Endothelial cell of umbilical vein (primary cell): ENCODE measurements around the gene PPFIBP1. TPM values are rescaled to one million over a fixed set of nuclear protein-coding genes. Genes with fewer than 3 reads are reported as not detected.

Experiments used
- BruUV-seq: library from RNA; stranded (reverse); fragments of 400-500 nt; replicated peaks from 2 replicates; lab custom pipeline; 2021; lab: Mats Ljungman, UMichigan
- CTCF ChIA-PET: fragments of 300-600, 350-600 bp; sonication (Branson Sonifier 250); formaldehyde crosslinking; loops from one replicate; lab custom pipeline; 2021; ENCODE audit warnings: antibody characterized with exemption, inconsistent platforms; lab: Charles Lee
- POLR2A ChIA-PET: fragments of 300-600, 350-600 bp; sonication (Branson Sonifier 250); formaldehyde crosslinking; loops from one replicate; lab custom pipeline; 2021; ENCODE audit warnings: antibody characterized with exemption, inconsistent platforms; lab: Charles Lee
- DNase-seq: peaks from one replicate; pipeline ENCODE4 v3.0.0-alpha.2; 2011; ENCODE audit warnings: low read depth, low spot score
- FAIRE-seq: peaks from 2 replicates; lab custom pipeline; 2011; peaks lifted over from hg19 to GRCh38; lab: Jason Lieb, UNC
- H2AFZ ChIP-seq: 2 replicates; pipeline ENCODE4 v1.6.0; 2012; ENCODE audit warnings: low read depth, low read length, control low read depth, inconsistent platforms
- H3K27ac ChIP-seq: 2 replicates; pipeline ENCODE4 v1.5.1; 2011; ENCODE audit warnings: low read depth, mild to moderate bottlenecking, control low read depth, low read length, moderate library complexity; ENCODE audit not compliant: insufficient read depth
- H3K27me3 ChIP-seq, 2 experiments: 2 replicates each; pipeline versions ENCODE4 v1.6.0 to v1.6.1; 2011; ENCODE audit warnings: low read length in 2 of 2, mixed read lengths in 1 of 2; ENCODE audit not compliant: control insufficient read depth in 2 of 2, insufficient read depth in 2 of 2
- H3K36me3 ChIP-seq, 2 experiments: 2 replicates in 1 of 2; 3 replicates in 1 of 2; pipeline ENCODE4 v1.5.1; 2011; ENCODE audit warnings: low read length in 2 of 2, mild to moderate bottlenecking in 1 of 2, moderate library complexity in 1 of 2; ENCODE audit not compliant: control insufficient read depth in 2 of 2, insufficient read depth in 2 of 2; ENCODE audit errors: extremely low read depth in 1 of 2
- H3K4me1 ChIP-seq: 3 replicates; pipeline ENCODE4 v1.5.1; 2011; ENCODE audit warnings: mild to moderate bottlenecking, low read length; ENCODE audit not compliant: control insufficient read depth, insufficient read depth; ENCODE audit errors: extremely low read depth
- H3K4me2 ChIP-seq: 2 replicates; pipeline ENCODE4 v1.6.1; 2011; ENCODE audit warnings: low read length, control low read depth, mixed read lengths; ENCODE audit not compliant: insufficient read depth
- H3K4me3 ChIP-seq, 3 experiments: fragments of 200-600 bp in 1 of 3; sonication (generic), shearing (Covaris generic) in 1 of 3; replicated peaks in 1 of 3; 2 replicates each; pipeline ENCODE4 v1.5.1; 2011 to 2016; ENCODE audit warnings: control low read depth in 3 of 3, low read length in 3 of 3, mild to moderate bottlenecking in 2 of 3, inconsistent platforms in 1 of 3, low read depth in 1 of 3, moderate library complexity in 1 of 3; ENCODE audit not compliant: insufficient read depth in 1 of 3
- H3K79me2 ChIP-seq: 2 replicates; pipeline ENCODE4 v1.6.0; 2012; ENCODE audit warnings: low read length, inconsistent platforms; ENCODE audit not compliant: control insufficient read depth, insufficient read depth
- H3K9ac ChIP-seq: replicated peaks from 2 replicates; pipeline ENCODE3; 2011; ENCODE audit warnings: low read length, control low read depth; ENCODE audit not compliant: insufficient read depth; ENCODE audit errors: extremely low read depth
- H3K9me1 ChIP-seq: replicated peaks from 3 replicates; pipeline ENCODE4 v1.6.0; 2011; ENCODE audit warnings: mild to moderate bottlenecking, low read length; ENCODE audit not compliant: control insufficient read depth, insufficient read depth; ENCODE audit errors: extremely low read depth
- H3K9me3 ChIP-seq: replicated peaks from 2 replicates; pipeline ENCODE4 v1.5.1; 2012; ENCODE audit warnings: low read length, inconsistent platforms; ENCODE audit not compliant: control insufficient read depth, insufficient read depth
- H4K20me1 ChIP-seq: replicated peaks from 2 replicates; pipeline ENCODE3; 2011; ENCODE audit warnings: mild to moderate bottlenecking, low read length; ENCODE audit not compliant: control insufficient read depth, insufficient read depth; ENCODE audit errors: extremely low read depth
- EZH2 ChIP-seq: IDR thresholded peaks from 2 replicates; pipeline ENCODE4 v1.6.1; 2012; ENCODE audit warnings: borderline replicate concordance, low read depth, mild to moderate bottlenecking, moderate library complexity, low read length, inconsistent platforms; ENCODE audit not compliant: severe bottlenecking
- FOS ChIP-seq: IDR thresholded peaks from 2 replicates; pipeline ENCODE4 v1.6.1; 2011; ENCODE audit warnings: mild to moderate bottlenecking, low read length, moderate library complexity, borderline replicate concordance; ENCODE audit not compliant: insufficient read depth
- JUN ChIP-seq: IDR thresholded peaks from 2 replicates; pipeline ENCODE4 v1.6.1; 2011; ENCODE audit warnings: borderline replicate concordance, low read depth; ENCODE audit not compliant: insufficient read length, insufficient read depth
- MAX ChIP-seq: IDR thresholded peaks from 2 replicates; pipeline ENCODE4 v1.6.1; 2011; ENCODE audit not compliant: insufficient read depth, insufficient read length
- MYC ChIP-seq: IDR thresholded peaks from one replicate; pipeline ENCODE4 v1.6.1; 2011; ENCODE audit warnings: mild to moderate bottlenecking, low read depth, low read length
- POLR2AphosphoS5 ChIP-seq: IDR thresholded peaks from 2 replicates; pipeline ENCODE4 v1.6.1; 2012; ENCODE audit warnings: low read depth, mild to moderate bottlenecking, control low read depth, low read length, moderate library complexity; ENCODE audit not compliant: insufficient read depth
- dilution Hi-C: fragments of 300-500 bp; cut with MboI; formaldehyde crosslinking; loops from one replicate; pipeline ENCODE4 v1.15.0; 2019; ENCODE audit warnings: low sequenced_read_pairs; ENCODE audit not compliant: extremely low pct_ligation_motif_present
- intact Hi-C: fragments of 100-400 bp; cut with micrococcal nuclease; formaldehyde crosslinking; loops from one replicate; pipeline ENCODE4 v1.10.0; 2022
- polyA plus RNA-seq, 4 experiments: library from polyadenylated mRNA; depleted of rRNA in 3 of 4; stranded (reverse) in 3 of 4; unstranded in 1 of 4; fragments of >200 nt; gene quantifications; 2 replicates each; pipeline versions ENCODE4 v1.2.1 to v1.2.3, GENCODE V29; 2011 to 2012; ENCODE audit warnings: missing spikeins in 1 of 4
- total RNA-seq: library from RNA; stranded (reverse); gene quantifications from 2 replicates; pipeline ENCODE4 v1.2.3, GENCODE V29; 2021
- TF ChIP-seq, protein P1 (sequence below), 2 donors: IDR thresholded peaks; 1 replicate in 1 of 2; 2 replicates in 1 of 2; pipeline ENCODE4 v1.5.1; 2011; ENCODE audit warnings: low read length in 2 of 2, mild to moderate bottlenecking in 2 of 2, moderate library complexity in 2 of 2, control low read depth in 1 of 2, inconsistent platforms in 1 of 2, low read depth in 1 of 2; ENCODE audit not compliant: insufficient read depth in 1 of 2; ENCODE audit errors: extremely low read depth in 1 of 2

Gene PPFIBP1
- total and polyA plus RNA-seq, 2 donors (not counting 3 experiments of a cell fraction or from before 2014, with no cell fraction given), result 45.5 to 154 TPM

DNA sequence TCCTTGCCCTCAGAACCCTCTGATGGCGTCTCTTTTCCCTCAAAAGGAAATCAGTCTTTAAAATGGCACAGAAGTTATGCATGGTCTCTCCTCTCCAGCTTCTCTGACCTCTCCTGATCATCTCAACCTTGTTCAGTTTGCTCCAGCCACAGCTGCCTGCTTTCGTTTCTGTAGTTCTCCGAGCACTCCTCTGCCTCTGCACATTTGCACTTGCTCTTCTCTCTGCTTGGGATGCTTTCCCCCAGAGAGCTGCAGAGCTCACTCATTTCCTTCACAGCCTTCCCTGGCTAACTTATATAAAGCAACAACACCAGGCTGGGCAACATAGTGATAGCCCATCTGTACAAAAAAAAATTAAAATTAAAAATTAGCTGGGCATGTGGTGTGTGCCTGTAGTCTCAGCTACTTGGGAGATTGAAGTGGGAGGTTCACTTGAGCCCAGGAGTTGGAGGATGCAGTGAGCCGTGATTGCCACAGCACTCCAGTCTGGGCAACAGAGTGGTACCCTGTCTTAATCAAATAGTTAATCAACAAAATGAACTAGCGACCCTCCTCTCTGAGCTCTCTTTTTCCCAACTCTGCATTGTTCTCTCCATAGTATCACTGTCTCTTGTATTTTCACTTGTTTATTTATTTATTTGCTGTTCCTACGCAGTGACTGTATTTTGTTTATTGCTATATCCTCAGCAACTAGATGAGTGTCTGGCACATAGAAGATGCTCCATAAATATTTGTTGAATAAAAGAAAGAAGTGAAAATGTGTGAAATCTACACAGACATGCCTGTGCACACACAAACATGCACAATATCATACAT, 37.7 kb downstream of the PPFIBP1 start:
- no peaks in the 10 kb centered on the region for H4K20me1 ChIP-seq
- H3K27ac ChIP-seq, result no peak overlapping the region
- intact Hi-C loops, result no loop called here
- CTCF ChIA-PET, result interaction anchor here (1.0 to 2.9 kb wide), 7 partner anchors 8 to 147 kb away, joined by 3 to 10 read pairs (median 5); partner anchors contain the start of gene PPFIBP1
- H3K79me2 ChIP-seq, result peaks cover 93% of the 10 kb centered on the region
- POLR2A ChIA-PET, result no interaction called here
- DNase-seq (no peak), FAIRE-seq (no peak)
- H3K9ac ChIP-seq, result no peak overlapping the region
- dilution Hi-C loops, result no loop called here
- peak overlapping the region; percentile 25 for H3K4me2 ChIP-seq
- TF ChIP-seq EZH2 (no peak), MAX (no peak), JUN (no peak)
- H2AFZ ChIP-seq, result no peak overlapping the region
- no peaks in the 10 kb centered on the region for H3K9me3 ChIP-seq
- BruUV-seq, result no TSS peak
- no peak overlapping the region for H3K4me3 ChIP-seq
- no peaks in the 10 kb centered on the region for H3K27me3 ChIP-seq
- H3K36me3 ChIP-seq, result no peaks in the 10 kb centered on the region
- no peaks in the 10 kb centered on the region for H3K9me1 ChIP-seq
- H3K4me1 ChIP-seq, result peaks cover 44% of the 10 kb centered on the region

- intact Hi-C loops, result no loop called here
- Histone ChIP-seq H3K4me2 (peak overlapping the region; percentile 63), H3K4me1 (peaks cover 34% of the 10 kb centered on the region), H3K36me3 (no peaks in the 10 kb centered on the region), H3K79me2 (peaks cover 88% of the 10 kb centered on the region), H3K9me3 (no peaks in the 10 kb centered on the region), H3K27ac (peak overlapping the region; percentile 63), H2AFZ (no peak overlapping the region), H3K9ac (peak overlapping the region; percentile 39), H3K9me1 (no peaks in the 10 kb centered on the region), H4K20me1 (no peaks in the 10 kb centered on the region), H3K27me3 (no peaks in the 10 kb centered on the region), H3K4me3 (no peak overlapping the region)
- ChIA-PET CTCF (interaction anchor here (1.0 to 2.9 kb wide), 9 partner anchors 9 to 101 kb away, joined by 3 to 16 read pairs (median 3); partner anchors contain the start of gene PPFIBP1), POLR2A (interaction anchor here (0.5 kb wide), 1 partner anchor 9 kb away, joined by 3 read pairs; no protein-coding TSS in a partner anchor)
- DNase-seq (peak; percentile 67), FAIRE-seq (peak; percentile 66)
- TF ChIP-seq, protein P1, sequence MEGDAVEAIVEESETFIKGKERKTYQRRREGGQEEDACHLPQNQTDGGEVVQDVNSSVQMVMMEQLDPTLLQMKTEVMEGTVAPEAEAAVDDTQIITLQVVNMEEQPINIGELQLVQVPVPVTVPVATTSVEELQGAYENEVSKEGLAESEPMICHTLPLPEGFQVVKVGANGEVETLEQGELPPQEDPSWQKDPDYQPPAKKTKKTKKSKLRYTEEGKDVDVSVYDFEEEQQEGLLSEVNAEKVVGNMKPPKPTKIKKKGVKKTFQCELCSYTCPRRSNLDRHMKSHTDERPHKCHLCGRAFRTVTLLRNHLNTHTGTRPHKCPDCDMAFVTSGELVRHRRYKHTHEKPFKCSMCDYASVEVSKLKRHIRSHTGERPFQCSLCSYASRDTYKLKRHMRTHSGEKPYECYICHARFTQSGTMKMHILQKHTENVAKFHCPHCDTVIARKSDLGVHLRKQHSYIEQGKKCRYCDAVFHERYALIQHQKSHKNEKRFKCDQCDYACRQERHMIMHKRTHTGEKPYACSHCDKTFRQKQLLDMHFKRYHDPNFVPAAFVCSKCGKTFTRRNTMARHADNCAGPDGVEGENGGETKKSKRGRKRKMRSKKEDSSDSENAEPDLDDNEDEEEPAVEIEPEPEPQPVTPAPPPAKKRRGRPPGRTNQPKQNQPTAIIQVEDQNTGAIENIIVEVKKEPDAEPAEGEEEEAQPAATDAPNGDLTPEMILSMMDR (IDR thresholded peaks at IDR 0.05; ENCODE audit: extremely low read depth in 1 of 2, insufficient read depth in 1 of 2, low read depth in 1 of 2, low read length in 2 of 2), result no peak
- TF ChIP-seq MYC (no peak), POLR2AphosphoS5 (peak; percentile 42), FOS (peak; percentile 64), JUN (peak; percentile 22)
- no TSS peak for BruUV-seq
- dilution Hi-C loops, result no loop called here
Observed at GRCh38 chr12:27564612-27565213, 40.7 kb downstream of the PPFIBP1 start.
